SK-N-MC (cell line): ENCODE data around the gene TUBA3C.

ENCODE experiments used
- EZH2 ChIP-seq: fragments of 200-600 bp; sonication (generic); IDR thresholded peaks from one replicate; pipeline ENCODE4 v1.6.1; 2017; ENCODE audit warnings: antibody characterized with exemption
- POLR2AphosphoS5 ChIP-seq: IDR thresholded peaks from 2 replicates; pipeline ENCODE4 v1.6.1; 2012; ENCODE audit warnings: mild to moderate bottlenecking, low read depth, low read length, borderline replicate concordance

- no peak for TF ChIP-seq POLR2AphosphoS5
- TF ChIP-seq EZH2 = no peak
Measured at GRCh38 chr13:19159761-19160420, 21.7 kb downstream of the TUBA3C start.
